Fibroblast of lung (primary cell): ENCODE measurements around the gene SCGB1D1.

Source experiments
- EZH2 ChIP-seq: IDR thresholded peaks from 2 replicates; pipeline ENCODE4 v1.5.1; 2012; ENCODE audit warnings: low read length, control low read depth, mild to moderate bottlenecking; ENCODE audit errors: missing control alignments
- TF ChIP-seq, protein P1 (sequence below), 2 donors: IDR thresholded peaks in 1 of 2; conservative IDR thresholded peaks in 1 of 2; 1 replicate in 1 of 2; 2 replicates in 1 of 2; pipeline ENCODE4 v1.5.1; 2011 to 2012; ENCODE audit warnings: low read length in 2 of 2, control low read depth in 1 of 2, inconsistent platforms in 1 of 2, low read depth in 1 of 2, mild to moderate bottlenecking in 1 of 2

- TF ChIP-seq, protein P1, sequence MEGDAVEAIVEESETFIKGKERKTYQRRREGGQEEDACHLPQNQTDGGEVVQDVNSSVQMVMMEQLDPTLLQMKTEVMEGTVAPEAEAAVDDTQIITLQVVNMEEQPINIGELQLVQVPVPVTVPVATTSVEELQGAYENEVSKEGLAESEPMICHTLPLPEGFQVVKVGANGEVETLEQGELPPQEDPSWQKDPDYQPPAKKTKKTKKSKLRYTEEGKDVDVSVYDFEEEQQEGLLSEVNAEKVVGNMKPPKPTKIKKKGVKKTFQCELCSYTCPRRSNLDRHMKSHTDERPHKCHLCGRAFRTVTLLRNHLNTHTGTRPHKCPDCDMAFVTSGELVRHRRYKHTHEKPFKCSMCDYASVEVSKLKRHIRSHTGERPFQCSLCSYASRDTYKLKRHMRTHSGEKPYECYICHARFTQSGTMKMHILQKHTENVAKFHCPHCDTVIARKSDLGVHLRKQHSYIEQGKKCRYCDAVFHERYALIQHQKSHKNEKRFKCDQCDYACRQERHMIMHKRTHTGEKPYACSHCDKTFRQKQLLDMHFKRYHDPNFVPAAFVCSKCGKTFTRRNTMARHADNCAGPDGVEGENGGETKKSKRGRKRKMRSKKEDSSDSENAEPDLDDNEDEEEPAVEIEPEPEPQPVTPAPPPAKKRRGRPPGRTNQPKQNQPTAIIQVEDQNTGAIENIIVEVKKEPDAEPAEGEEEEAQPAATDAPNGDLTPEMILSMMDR (conservative IDR thresholded peaks at IDR 0.05 in 1 of 2, IDR thresholded peaks at IDR 0.05 in 1 of 2; ENCODE audit: low read depth in 1 of 2, low read length in 2 of 2), result no peak
- TF ChIP-seq EZH2, result no peak
Observed at GRCh38 chr11:62202910-62203309, 12.9 kb downstream of the SCGB1D1 start.
